IPS-NIHi11 (cell line): ENCODE measurements around the gene TNXB.
"Not testable (repeated sequence)": the region's sequence is repeated elsewhere in the genome, so short reads cannot be mapped to it uniquely, and the experiment has no call there.

Source experiments
- DNase-seq: peaks from one replicate; pipeline ENCODE4 v3.0.0; 2012; ENCODE audit warnings: mixed read lengths, low spot score

Gene TNXB

DNA sequence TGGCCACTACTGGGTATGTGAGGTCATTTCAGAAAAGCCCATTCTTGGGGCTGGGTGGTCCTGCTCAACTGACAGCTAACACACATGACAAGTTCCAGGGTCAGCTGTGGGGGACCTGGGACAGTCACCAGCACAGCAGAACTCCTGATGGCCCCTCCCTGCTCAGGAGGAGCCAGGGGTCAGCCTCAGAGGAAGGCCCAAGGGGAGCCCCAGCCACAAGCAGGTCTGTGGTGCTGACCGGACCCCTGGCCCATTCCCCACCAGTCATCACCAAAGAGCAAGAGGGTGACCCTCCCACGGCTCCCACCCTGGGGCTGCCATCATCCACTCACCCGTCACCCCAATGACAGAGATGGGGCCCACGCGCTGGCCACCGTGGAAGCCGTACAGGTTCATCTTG lies 52.9 kb downstream of the TNXB start:
- no peak for DNase-seq

- DNase-seq: not testable (repeated sequence)
Measured at GRCh38 chr6:32055756-32056155, 53.4 kb downstream of the TNXB start.

- not testable (repeated sequence) for DNase-seq
Measured at GRCh38 chr6:32053314-32053713, 55.8 kb downstream of the TNXB start.

DNA sequence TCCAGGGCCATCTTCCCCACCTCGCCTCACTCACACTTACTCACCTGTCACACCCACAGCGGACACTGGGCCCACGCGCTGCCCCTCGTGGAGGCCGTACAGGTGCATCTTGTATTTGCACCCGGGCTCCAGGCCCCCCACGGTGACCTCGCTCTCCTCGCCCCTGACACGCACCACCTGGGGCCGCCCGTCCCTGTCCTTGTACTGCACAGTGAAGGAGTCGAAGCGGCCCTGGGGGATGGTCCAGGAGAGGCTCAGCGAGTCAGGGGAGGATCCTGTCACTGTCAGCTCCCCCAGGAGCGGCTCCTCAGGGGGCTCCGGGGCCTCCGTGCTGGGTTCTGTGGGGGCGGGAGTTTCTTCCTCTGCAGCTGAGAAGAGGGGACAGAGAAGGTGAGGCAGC lies 56.5 kb downstream of the TNXB start:
- not testable (repeated sequence) for DNase-seq

GRCh38 chr6:32050562-32050961 lies 58.6 kb downstream of the TNXB start:
- no peak for DNase-seq

- DNase-seq: not testable (repeated sequence)
Measured at GRCh38 chr6:32049736-32050135, 59.4 kb downstream of the TNXB start.

DNA sequence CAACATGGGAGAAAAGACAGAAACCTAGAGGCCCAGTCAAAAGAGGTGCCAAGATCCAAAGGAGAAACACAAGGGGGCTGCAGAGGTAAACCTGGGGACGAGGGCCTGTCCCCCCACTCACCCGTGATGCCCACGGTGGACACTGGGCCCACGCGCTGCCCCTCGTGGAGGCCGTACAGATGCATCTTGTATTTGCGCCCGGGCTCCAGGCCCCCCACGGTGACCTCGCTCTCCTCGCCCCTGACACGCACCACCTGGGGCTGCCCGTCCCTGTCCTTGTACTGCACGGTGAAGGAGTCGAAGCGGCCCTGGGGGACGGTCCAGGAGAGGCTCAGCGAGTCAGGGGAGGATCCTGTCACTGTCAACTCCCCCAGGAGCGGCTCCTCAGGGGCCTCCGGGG lies 60.0 kb downstream of the TNXB start:
- not testable (repeated sequence) for DNase-seq

DNA sequence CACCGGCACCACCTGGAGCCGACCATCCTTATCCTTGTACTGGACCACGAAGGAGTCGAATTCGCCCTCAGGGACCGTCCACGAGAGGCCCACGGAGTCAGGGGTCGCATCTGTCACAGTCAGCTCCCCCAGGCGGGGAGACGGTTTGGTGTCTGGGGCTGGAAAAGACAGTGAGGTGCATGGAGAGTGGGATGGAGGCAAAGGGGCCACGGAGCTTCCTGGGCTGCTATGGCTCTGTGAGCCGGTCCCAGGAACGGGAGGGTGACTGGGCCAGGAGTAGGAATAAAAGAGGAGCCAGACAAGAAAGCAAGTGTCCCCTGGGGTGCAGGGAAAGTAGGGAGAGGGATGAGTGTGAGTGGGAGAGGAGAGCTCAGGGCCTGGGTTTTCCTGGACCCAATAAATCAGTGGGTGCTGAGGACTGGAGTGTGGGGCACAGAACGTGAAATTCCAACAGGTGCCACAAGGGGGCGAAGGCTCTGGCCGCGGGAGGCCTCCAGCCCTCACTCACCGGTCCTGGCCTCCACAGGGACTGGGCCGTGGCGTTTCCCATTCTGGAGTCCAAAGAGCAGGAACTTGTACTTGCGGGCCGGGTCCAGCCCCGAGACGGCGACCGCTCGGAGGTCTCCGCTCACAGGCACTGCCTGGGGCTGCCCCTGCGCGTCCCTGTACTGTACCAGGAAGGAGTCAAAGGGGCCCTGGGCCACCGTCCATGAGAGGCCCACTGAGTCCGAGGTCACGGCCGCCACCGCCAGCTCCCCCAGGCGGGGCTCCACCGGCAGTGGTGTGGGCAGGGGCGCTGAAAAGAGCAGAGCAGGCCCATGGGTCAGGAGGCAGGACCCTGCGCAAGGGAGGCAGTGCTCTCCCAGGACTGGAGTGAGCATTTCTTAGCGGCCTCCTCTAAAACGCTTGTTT lies 61.0 kb downstream of the TNXB start:
- DNase-seq: peak; percentile 92

DNA sequence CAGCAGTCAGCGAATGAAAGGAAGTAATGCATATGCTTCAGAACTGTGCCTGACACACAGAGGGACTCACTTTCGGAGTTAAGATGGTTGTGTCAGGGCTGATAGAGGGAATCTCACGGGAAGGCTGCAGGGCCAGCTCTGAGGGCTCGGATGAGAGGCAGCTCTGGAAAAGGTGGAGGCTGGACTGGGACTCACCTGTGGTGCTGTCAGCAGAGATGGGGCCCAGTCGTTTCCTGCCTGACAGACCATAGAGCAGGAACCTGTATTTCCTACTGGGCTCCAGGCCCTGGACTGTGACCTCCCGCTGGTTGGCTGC lies 61.6 kb downstream of the TNXB start:
- no peak for DNase-seq

- no peak for DNase-seq
Measured at GRCh38 chr6:32047084-32047478, 62.1 kb downstream of the TNXB start.

DNA sequence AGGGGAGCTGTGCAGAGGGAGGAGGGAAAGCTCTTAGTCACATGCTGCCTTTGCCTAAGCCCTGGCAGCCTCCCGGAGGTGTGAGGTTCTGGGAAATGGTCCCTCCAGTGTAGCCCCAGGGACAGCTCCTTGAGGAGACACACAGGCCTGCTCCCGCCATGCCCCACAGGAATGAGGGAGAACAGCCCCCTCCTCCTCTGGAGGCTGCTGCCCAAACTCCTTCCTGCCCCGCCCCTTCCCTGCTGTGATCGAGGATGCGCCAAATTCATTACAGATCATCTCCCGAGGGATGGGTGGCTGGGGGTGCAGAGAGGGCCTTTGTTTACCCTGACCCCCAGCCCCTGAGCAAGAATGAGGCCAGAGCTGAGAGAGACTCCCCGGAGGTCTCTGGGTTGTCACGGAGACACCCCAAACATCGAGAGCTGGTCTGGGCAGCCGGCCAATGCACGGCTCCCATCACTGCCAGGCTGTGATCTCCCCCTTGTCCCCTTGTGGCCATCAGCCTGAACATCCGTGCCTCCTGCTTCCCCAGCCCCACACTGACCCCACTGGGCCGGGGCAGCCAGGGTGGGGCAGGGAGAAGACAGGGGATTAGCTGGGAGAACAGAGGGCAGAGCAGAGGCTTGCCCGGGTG lies 62.6 kb downstream of the TNXB start:
- DNase-seq: peak; percentile 46

GRCh38 chr6:32045811-32046449 lies 63.2 kb downstream of the TNXB start:
- no peak for DNase-seq

GRCh38 chr6:32044916-32045315 lies 64.2 kb downstream of the TNXB start:
- not testable (repeated sequence) for DNase-seq

GRCh38 chr6:32043589-32044380 lies 65.4 kb downstream of the TNXB start:
- not testable (repeated sequence) for DNase-seq

GRCh38 chr6:32042276-32042675 lies 66.9 kb downstream of the TNXB start:
- not testable (repeated sequence) for DNase-seq

- DNase-seq: not testable (repeated sequence)
Measured at GRCh38 chr6:32041385-32041784, 67.8 kb downstream of the TNXB start.

GRCh38 chr6:32041050-32041321 lies 68.2 kb downstream of the TNXB start:
- DNase-seq: not testable (repeated sequence)

DNA sequence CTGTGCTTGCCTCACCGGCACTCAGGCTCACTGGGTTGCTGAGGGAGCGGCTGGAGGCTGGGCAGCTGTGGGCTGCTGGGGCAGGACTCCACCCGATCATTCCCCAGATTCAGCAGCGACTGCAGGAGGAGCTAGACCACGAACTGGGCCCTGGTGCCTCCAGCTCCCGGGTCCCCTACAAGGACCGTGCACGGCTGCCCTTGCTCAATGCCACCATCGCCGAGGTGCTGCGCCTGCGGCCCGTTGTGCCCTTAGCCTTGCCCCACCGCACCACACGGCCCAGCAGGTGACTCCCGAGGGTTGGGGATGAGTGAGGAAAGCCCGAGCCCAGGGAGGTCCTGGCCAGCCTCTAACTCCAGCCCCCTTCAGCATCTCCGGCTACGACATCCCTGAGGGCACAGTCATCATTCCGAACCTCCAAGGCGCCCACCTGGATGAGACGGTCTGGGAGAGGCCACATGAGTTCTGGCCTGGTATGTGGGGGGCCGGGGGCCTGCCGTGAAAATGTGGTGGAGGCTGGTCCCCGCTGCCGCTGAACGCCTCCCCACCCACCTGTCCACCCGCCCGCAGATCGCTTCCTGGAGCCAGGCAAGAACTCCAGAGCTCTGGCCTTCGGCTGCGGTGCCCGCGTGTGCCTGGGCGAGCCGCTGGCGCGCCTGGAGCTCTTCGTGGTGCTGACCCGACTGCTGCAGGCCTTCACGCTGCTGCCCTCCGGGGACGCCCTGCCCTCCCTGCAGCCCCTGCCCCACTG lies 68.7 kb downstream of the TNXB start:
- not testable (repeated sequence) for DNase-seq

DNA sequence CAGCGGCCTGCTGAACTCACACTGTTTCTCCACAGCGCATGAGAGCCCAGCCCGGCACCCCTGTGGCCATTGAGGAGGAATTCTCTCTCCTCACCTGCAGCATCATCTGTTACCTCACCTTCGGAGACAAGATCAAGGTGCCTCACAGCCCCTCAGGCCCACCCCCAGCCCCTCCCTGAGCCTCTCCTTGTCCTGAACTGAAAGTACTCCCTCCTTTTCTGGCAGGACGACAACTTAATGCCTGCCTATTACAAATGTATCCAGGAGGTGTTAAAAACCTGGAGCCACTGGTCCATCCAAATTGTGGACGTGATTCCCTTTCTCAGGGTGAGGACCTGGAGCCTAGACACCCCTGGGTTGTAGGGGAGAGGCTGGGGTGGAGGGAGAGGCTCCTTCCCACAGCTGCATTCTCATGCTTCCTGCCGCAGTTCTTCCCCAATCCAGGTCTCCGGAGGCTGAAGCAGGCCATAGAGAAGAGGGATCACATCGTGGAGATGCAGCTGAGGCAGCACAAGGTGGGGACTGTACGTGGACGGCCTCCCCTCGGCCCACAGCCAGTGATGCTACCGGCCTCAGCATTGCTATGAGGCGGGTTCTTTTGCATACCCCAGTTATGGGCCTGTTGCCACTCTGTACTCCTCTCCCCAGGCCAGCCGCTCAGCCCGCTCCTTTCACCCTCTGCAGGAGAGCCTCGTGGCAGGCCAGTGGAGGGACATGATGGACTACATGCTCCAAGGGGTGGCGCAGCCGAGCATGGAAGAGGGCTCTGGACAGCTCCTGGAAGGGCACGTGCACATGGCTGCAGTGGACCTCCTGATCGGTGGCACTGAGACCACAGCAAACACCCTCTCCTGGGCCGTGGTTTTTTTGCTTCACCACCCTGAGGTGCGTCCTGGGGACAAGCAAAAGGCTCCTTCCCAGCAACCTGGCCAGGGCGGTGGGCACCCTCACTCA lies 69.5 kb downstream of the TNXB start:
- DNase-seq: not testable (repeated sequence)

- not testable (repeated sequence) for DNase-seq
Measured at GRCh38 chr6:32038878-32039277, 70.3 kb downstream of the TNXB start.
